CD4-positive, alpha-beta memory T cell (primary cell): ENCODE measurements around the gene VPS52. TPM values are rescaled to one million over a fixed set of nuclear protein-coding genes. Genes with fewer than 3 reads are reported as not detected.
A peak's percentile ranks its signal among the peaks of the same experiment; 100 is the strongest.
"Not testable (repeated sequence)": the region's sequence is repeated elsewhere in the genome, so short reads cannot be mapped to it uniquely, and the experiment has no call there.

ENCODE experiments used
- CTCF ChIA-PET: fragments of 350-600 bp; sonication (Branson Sonifier 250); formaldehyde crosslinking; loops from one replicate; lab custom pipeline; 2021; ENCODE audit warnings: inconsistent platforms; ENCODE audit not compliant: partially characterized antibody; lab: Charles Lee
- POLR2A ChIA-PET: fragments of 350-600 bp; sonication (Branson Sonifier 250); formaldehyde crosslinking; loops from one replicate; lab custom pipeline; 2021; ENCODE audit not compliant: partially characterized antibody; lab: Charles Lee
- DNase-seq, 5 donors: peaks; one replicate each; pipeline versions ENCODE4 v3.0.0 to v3.0.0-alpha.2; 2020 to 2022; ENCODE audit warnings: mixed read lengths in 1 of 5
- H3K27ac ChIP-seq: one replicate; pipeline ENCODE4 v1.7.0; 2013; ENCODE audit warnings: low read depth, low read length
- H3K27me3 ChIP-seq: 2 replicates; pipeline ENCODE4 v1.7.0; 2013; ENCODE audit warnings: mild to moderate bottlenecking, low read length, moderate library complexity; ENCODE audit not compliant: insufficient read depth
- H3K36me3 ChIP-seq: 2 replicates; pipeline ENCODE4 v1.7.0; 2013; ENCODE audit warnings: mild to moderate bottlenecking, low read length, moderate library complexity; ENCODE audit not compliant: insufficient read depth
- H3K4me1 ChIP-seq: 2 replicates; pipeline ENCODE4 v1.7.0; 2013; ENCODE audit warnings: mild to moderate bottlenecking, low read length, moderate library complexity; ENCODE audit not compliant: insufficient read depth
- H3K4me3 ChIP-seq, 2 donors: one replicate each; pipeline ENCODE4 v1.7.0; 2013; ENCODE audit warnings: low read length in 2 of 2, mild to moderate bottlenecking in 1 of 2
- H3K9me3 ChIP-seq, 2 donors: one replicate each; pipeline ENCODE4 v1.7.0; 2013; ENCODE audit warnings: low read length in 2 of 2, control low read depth in 1 of 2; ENCODE audit not compliant: control insufficient read depth in 1 of 2
- H3K27ac Mint-ChIP-seq, 7 donors: one replicate each; pipeline ENCODE4 v1.8.0; 2020 to 2021; ENCODE audit warnings: mixed read lengths in 7 of 7, mild to moderate bottlenecking in 6 of 7, inconsistent platforms in 3 of 7, moderate library complexity in 3 of 7
- H3K27me3 Mint-ChIP-seq, 2 donors: one replicate each; pipeline ENCODE4 v1.8.0; 2020 to 2021; ENCODE audit warnings: mixed read lengths in 2 of 2
- H3K36me3 Mint-ChIP-seq, 2 donors: one replicate each; pipeline ENCODE4 v1.8.0; 2020 to 2021; ENCODE audit warnings: mixed read lengths in 2 of 2, inconsistent platforms in 1 of 2, mild to moderate bottlenecking in 1 of 2
- H3K4me1 Mint-ChIP-seq, 4 donors: one replicate each; pipeline ENCODE4 v1.8.0; 2020 to 2021; ENCODE audit warnings: mixed read lengths in 4 of 4, mild to moderate bottlenecking in 1 of 4
- H3K4me3 Mint-ChIP-seq, 8 donors: one replicate each; pipeline ENCODE4 v1.8.0; 2020 to 2021; ENCODE audit warnings: mixed read lengths in 8 of 8, mild to moderate bottlenecking in 7 of 8, moderate library complexity in 6 of 8, inconsistent platforms in 3 of 8
- H3K9me3 Mint-ChIP-seq, 8 donors: one replicate each; pipeline ENCODE4 v1.8.0; 2020 to 2021; ENCODE audit warnings: mixed read lengths in 8 of 8, mild to moderate bottlenecking in 5 of 8, inconsistent platforms in 3 of 8, moderate library complexity in 1 of 8
- intact Hi-C: fragments of 100-400 bp; cut with micrococcal nuclease; formaldehyde crosslinking; loops from one replicate; pipeline ENCODE4 v1.15.1; 2023
- polyA plus RNA-seq, 2 donors: library from polyadenylated mRNA; unstranded; fragments of 300-500 nt; fragmentation: Illumina TruSeq; gene quantifications; one replicate each; pipeline ENCODE4 v1.2.3, GENCODE V29; 2021
- total RNA-seq, 2 experiments: library from RNA; stranded (reverse); gene quantifications; one replicate each; pipeline ENCODE4 v1.2.3, GENCODE V29; 2021

VPS52 gene
- total and polyA plus RNA-seq, 4 experiments from 2014 or later: 13.4 to 95.7 (median 54.0) TPM

- H3K4me3 Mint-ChIP-seq: no peak overlapping the region
- CTCF ChIA-PET: interaction anchor here (1.0 to 1.2 kb wide), 2 partner anchors 13 to 109 kb away, joined by 3 read pairs; no protein-coding TSS in a partner anchor
These were observed 36.4 kb downstream of the VPS52 start for GRCh38 chr6:33235221-33235634.

GRCh38 chr6:33226503-33227120 is 45.1 kb downstream of the VPS52 start:
- H3K36me3 Mint-ChIP-seq, intact Hi-C loops, H3K4me1 Mint-ChIP-seq, H3K27ac Mint-ChIP-seq, H3K4me1 ChIP-seq, H3K27ac ChIP-seq, H3K4me3 ChIP-seq, H3K9me3 ChIP-seq, H3K4me3 Mint-ChIP-seq, H3K36me3 ChIP-seq, H3K9me3 Mint-ChIP-seq, DNase-seq, H3K27me3 ChIP-seq: not testable (repeated sequence)
- POLR2A ChIA-PET: interaction anchor here (1.3 to 1.4 kb wide), 2 partner anchors 18 to 22 kb away, joined by 3 to 4 read pairs; partner anchors contain the start of gene RING1
- peaks cover 21 to 28% of the 10 kb centered on the region in 2 donors for H3K27me3 Mint-ChIP-seq
- CTCF ChIA-PET: interaction anchor here (0.7 to 1.2 kb wide), 4 partner anchors 12 to 29 kb away, joined by 3 to 4 read pairs (median 3); no protein-coding TSS in a partner anchor

More at GRCh38 chr6:33235221-33235634, 36.4 kb downstream of the VPS52 start:
- Histone ChIP-seq H3K9me3 (no peaks in the 10 kb centered on the region), H3K36me3 (no peaks in the 10 kb centered on the region), H3K4me3 (no peak overlapping the region), H3K27ac (no peak overlapping the region), H3K27me3 (no peaks in the 10 kb centered on the region), H3K4me1 (no peaks in the 10 kb centered on the region)
- no peak overlapping the region for H3K27ac Mint-ChIP-seq
- no peaks in the 10 kb centered on the region for H3K4me1 Mint-ChIP-seq
- no peak for DNase-seq
- POLR2A ChIA-PET: no interaction called here
- intact Hi-C loops: no loop called here
- H3K27me3 Mint-ChIP-seq: peaks cover 16 to 27% of the 10 kb centered on the region in 2 donors
- H3K9me3 Mint-ChIP-seq: no peaks in the 10 kb centered on the region
- no peaks in the 10 kb centered on the region for H3K36me3 Mint-ChIP-seq

- Histone ChIP-seq H3K36me3 (no peaks in the 10 kb centered on the region), H3K4me1 (peaks cover 14% of the 10 kb centered on the region), H3K4me3 (no peak overlapping the region), H3K27me3 (peaks cover 7% of the 10 kb centered on the region), H3K9me3 (no peaks in the 10 kb centered on the region), H3K27ac (no peak overlapping the region)
- Mint-ChIP-seq H3K36me3 (no peaks in the 10 kb centered on the region), H3K4me3 (no peak overlapping the region), H3K9me3 (peaks cover 0 to under 1% (median 0%) of the 10 kb centered on the region in 8 donors), H3K4me1 (peaks cover 11 to 18% (median 16%) of the 10 kb centered on the region in 4 donors), H3K27ac (no peak overlapping the region), H3K27me3 (peaks cover 21 to 52% of the 10 kb centered on the region in 2 donors)
- CTCF ChIA-PET: no interaction called here
- intact Hi-C loops: no loop called here
- DNase-seq: no peak
- POLR2A ChIA-PET: interaction anchor here (1.7 kb wide), 1 partner anchor 9 kb away, joined by 5 read pairs; the partner anchor contains the start of gene RING1
These were observed 54.0 kb downstream of the VPS52 start for GRCh38 chr6:33217681-33218080.

GRCh38 chr6:33217246-33217645 is 54.4 kb downstream of the VPS52 start:
- H3K4me3 ChIP-seq: no peak overlapping the region
- no peak overlapping the region for H3K4me3 Mint-ChIP-seq
- peaks cover 7% of the 10 kb centered on the region for H3K27me3 ChIP-seq
- H3K9me3 ChIP-seq: no peaks in the 10 kb centered on the region
- H3K27ac ChIP-seq: no peak overlapping the region
- peaks cover 13 to 23% (median 18%) of the 10 kb centered on the region in 4 donors for H3K4me1 Mint-ChIP-seq
- peaks cover 2 to 4% of the 10 kb centered on the region in 2 donors for H3K36me3 Mint-ChIP-seq
- POLR2A ChIA-PET: no interaction called here
- CTCF ChIA-PET: no interaction called here
- H3K27ac Mint-ChIP-seq: no peak overlapping the region
- no peaks in the 10 kb centered on the region for H3K36me3 ChIP-seq
- peaks cover 14% of the 10 kb centered on the region for H3K4me1 ChIP-seq
- intact Hi-C loops: no loop called here
- DNase-seq: no peak
- peaks cover 20 to 51% of the 10 kb centered on the region in 2 donors for H3K27me3 Mint-ChIP-seq
- H3K9me3 Mint-ChIP-seq: peaks cover 0 to 1% (median 0%) of the 10 kb centered on the region in 8 donors

- Mint-ChIP-seq H3K36me3 (peaks cover 4 to 8% of the 10 kb centered on the region in 2 donors), H3K9me3 (peaks cover 0 to 1% (median 0%) of the 10 kb centered on the region in 8 donors), H3K4me1 (peaks cover 13 to 27% (median 18%) of the 10 kb centered on the region in 4 donors), H3K27ac (no peak overlapping the region), H3K27me3 (peaks cover 14 to 47% of the 10 kb centered on the region in 2 donors), H3K4me3 (no peak overlapping the region)
- intact Hi-C loops: no loop called here
- H3K27ac ChIP-seq: no peak overlapping the region
- no peaks in the 10 kb centered on the region for H3K9me3 ChIP-seq
- ChIA-PET POLR2A (no interaction called here), CTCF (no interaction called here)
- H3K36me3 ChIP-seq: no peaks in the 10 kb centered on the region
- no peak for DNase-seq
- H3K4me1 ChIP-seq: peaks cover 14% of the 10 kb centered on the region
- no peak overlapping the region for H3K4me3 ChIP-seq
- H3K27me3 ChIP-seq: peaks cover 4% of the 10 kb centered on the region
These were observed 55.5 kb downstream of the VPS52 start for GRCh38 chr6:33216117-33216649.

- no peak overlapping the region for H3K27ac Mint-ChIP-seq
- Histone ChIP-seq H3K27me3 (peaks cover 4% of the 10 kb centered on the region), H3K4me1 (peaks cover 14% of the 10 kb centered on the region), H3K27ac (no peak overlapping the region), H3K9me3 (no peaks in the 10 kb centered on the region), H3K4me3 (no peak overlapping the region), H3K36me3 (no peaks in the 10 kb centered on the region)
- H3K9me3 Mint-ChIP-seq: peaks cover 0 to 1% (median 0%) of the 10 kb centered on the region in 8 donors
- H3K36me3 Mint-ChIP-seq: peaks cover 10 to 14% of the 10 kb centered on the region in 2 donors
- peak overlapping the region in 1 of 8 donors; percentile 32 for H3K4me3 Mint-ChIP-seq
- H3K27me3 Mint-ChIP-seq: peaks cover 14 to 46% of the 10 kb centered on the region in 2 donors
- DNase-seq: no peak
- CTCF ChIA-PET: no interaction called here
- H3K4me1 Mint-ChIP-seq: peaks cover 13 to 30% (median 19%) of the 10 kb centered on the region in 4 donors
- intact Hi-C loops: no loop called here
- POLR2A ChIA-PET: no interaction called here
These were observed 56.2 kb downstream of the VPS52 start for GRCh38 chr6:33215271-33216116.

- H3K27me3 ChIP-seq: peaks cover 4% of the 10 kb centered on the region
- DNase-seq: no peak
- no peaks in the 10 kb centered on the region for H3K9me3 ChIP-seq
- H3K27ac ChIP-seq: no peak overlapping the region
- POLR2A ChIA-PET: interaction anchor here (2.0 kb wide), 1 partner anchor 34 kb away, joined by 7 read pairs; no protein-coding TSS in a partner anchor
- intact Hi-C loops: no loop called here
- H3K4me3 Mint-ChIP-seq: peak overlapping the region; percentile 35 to 81 (median 68)
- peaks cover 10% of the 10 kb centered on the region for H3K36me3 ChIP-seq
- no peak overlapping the region for H3K4me3 ChIP-seq
- peaks cover 23 to 27% of the 10 kb centered on the region in 2 donors for H3K36me3 Mint-ChIP-seq
- CTCF ChIA-PET: no interaction called here
- peaks cover 12 to 42% of the 10 kb centered on the region in 2 donors for H3K27me3 Mint-ChIP-seq
- H3K4me1 Mint-ChIP-seq: peaks cover 17 to 36% (median 27%) of the 10 kb centered on the region in 4 donors
- H3K9me3 Mint-ChIP-seq: peaks cover 0 to 1% (median 0%) of the 10 kb centered on the region in 8 donors
- peaks cover 20% of the 10 kb centered on the region for H3K4me1 ChIP-seq
- peak overlapping the region in 3 of 7 donors; percentile 4 to 48 (median 46) for H3K27ac Mint-ChIP-seq
These were observed 57.7 kb downstream of the VPS52 start for GRCh38 chr6:33213989-33214335.
